ENCODE data around the gene ZNF891.

DNA sequence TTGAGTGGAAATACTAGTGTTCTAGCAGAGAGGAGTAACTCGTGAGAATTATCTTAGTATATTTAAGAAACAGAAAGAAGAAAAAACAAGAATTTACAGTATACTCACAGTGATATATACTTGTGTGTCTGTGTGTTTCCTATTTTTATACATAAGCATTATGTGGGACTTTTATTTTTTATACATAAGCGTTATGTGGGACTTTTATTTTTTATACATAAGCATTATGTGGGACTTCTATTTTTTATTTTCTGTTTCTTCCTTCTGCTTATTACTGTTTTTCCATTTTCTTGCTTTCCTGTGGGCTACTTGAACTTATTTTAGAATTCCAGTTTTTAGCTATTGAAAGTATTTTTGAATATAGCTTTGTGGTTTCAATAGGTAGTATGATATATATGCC is 56.2 kb downstream of the ZNF891 start:
- TF ChIP-seq, protein P1, sequence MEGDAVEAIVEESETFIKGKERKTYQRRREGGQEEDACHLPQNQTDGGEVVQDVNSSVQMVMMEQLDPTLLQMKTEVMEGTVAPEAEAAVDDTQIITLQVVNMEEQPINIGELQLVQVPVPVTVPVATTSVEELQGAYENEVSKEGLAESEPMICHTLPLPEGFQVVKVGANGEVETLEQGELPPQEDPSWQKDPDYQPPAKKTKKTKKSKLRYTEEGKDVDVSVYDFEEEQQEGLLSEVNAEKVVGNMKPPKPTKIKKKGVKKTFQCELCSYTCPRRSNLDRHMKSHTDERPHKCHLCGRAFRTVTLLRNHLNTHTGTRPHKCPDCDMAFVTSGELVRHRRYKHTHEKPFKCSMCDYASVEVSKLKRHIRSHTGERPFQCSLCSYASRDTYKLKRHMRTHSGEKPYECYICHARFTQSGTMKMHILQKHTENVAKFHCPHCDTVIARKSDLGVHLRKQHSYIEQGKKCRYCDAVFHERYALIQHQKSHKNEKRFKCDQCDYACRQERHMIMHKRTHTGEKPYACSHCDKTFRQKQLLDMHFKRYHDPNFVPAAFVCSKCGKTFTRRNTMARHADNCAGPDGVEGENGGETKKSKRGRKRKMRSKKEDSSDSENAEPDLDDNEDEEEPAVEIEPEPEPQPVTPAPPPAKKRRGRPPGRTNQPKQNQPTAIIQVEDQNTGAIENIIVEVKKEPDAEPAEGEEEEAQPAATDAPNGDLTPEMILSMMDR (conservative IDR thresholded peaks at IDR 0.05 in 1 of 2, IDR thresholded peaks at IDR 0.05 in 1 of 2; ENCODE audit: low read depth in 1 of 2, low read length in 2 of 2) = no peak
- no peak for TF ChIP-seq EZH2 (IDR thresholded peaks at IDR 0.05; ENCODE audit: low read length, missing control alignments)

Data from fibroblast of lung (primary cell).